GM23338 (cell line): Measurements from ENCODE around the gene MFSD11. TPM values are rescaled to one million over a fixed set of nuclear protein-coding genes. Genes with fewer than 3 reads are reported as not detected.

Experiments
- ATAC-seq: fragments of 200-7000 bp; cut with Tn5 transposase; 3 replicates; pipeline ENCODE4 v1.9.1; 2020
- DNase-seq: peaks from one replicate; pipeline ENCODE4 v3.0.0-alpha.2; 2015; ENCODE audit warnings: low spot score
- H2AFZ ChIP-seq: fragments of 200-600 bp; sonication (generic); 2 replicates; pipeline ENCODE4 v1.8.0; 2016; ENCODE audit warnings: antibody characterized with exemption, mild to moderate bottlenecking, moderate library complexity
- H3F3A ChIP-seq: fragments of 200-600 bp; sonication (generic); replicated peaks from 2 replicates; pipeline ENCODE4 v1.8.0; 2017; ENCODE audit warnings: antibody characterized with exemption, mixed run types, low read depth
- H3K27ac ChIP-seq: fragments of 200-600 bp; sonication (generic); 2 replicates; pipeline ENCODE4 v1.6.1; 2016; ENCODE audit warnings: low read depth
- H3K27me3 ChIP-seq: fragments of 200-600 bp; sonication (generic); 2 replicates; pipeline ENCODE4 v1.8.0; 2016; ENCODE audit warnings: mild to moderate bottlenecking, mixed run types, moderate library complexity; ENCODE audit not compliant: insufficient read depth
- H3K36me3 ChIP-seq: fragments of 200-600 bp; sonication (generic); 2 replicates; pipeline ENCODE4 v1.8.0; 2016; ENCODE audit warnings: mild to moderate bottlenecking; ENCODE audit not compliant: insufficient read depth
- H3K4me1 ChIP-seq: fragments of 200-600 bp; sonication (generic); 2 replicates; pipeline ENCODE4 v1.8.0; 2016; ENCODE audit warnings: mild to moderate bottlenecking, moderate library complexity; ENCODE audit not compliant: insufficient read depth
- H3K4me2 ChIP-seq: fragments of 200-600 bp; sonication (generic); 2 replicates; pipeline ENCODE4 v1.7.1; 2017; ENCODE audit warnings: mixed run types
- H3K4me3 ChIP-seq: fragments of 200-600 bp; sonication (generic); 2 replicates; pipeline ENCODE4 v1.6.1; 2016; ENCODE audit warnings: mixed run types
- H3K79me2 ChIP-seq: fragments of 200-600 bp; sonication (generic); replicated peaks from 2 replicates; pipeline ENCODE4 v1.8.0; 2017; ENCODE audit warnings: mild to moderate bottlenecking; ENCODE audit not compliant: insufficient read depth
- H3K9me2 ChIP-seq: fragments of 200-600 bp; sonication (generic); 2 replicates; pipeline ENCODE4 v1.8.0; 2017; ENCODE audit not compliant: insufficient read depth
- H4K20me1 ChIP-seq: fragments of 200-600 bp; sonication (generic); replicated peaks from 2 replicates; pipeline ENCODE4 v1.8.0; 2017; ENCODE audit warnings: mild to moderate bottlenecking; ENCODE audit not compliant: insufficient read depth
- H3K27ac Mint-ChIP-seq: 2 replicates; pipeline ENCODE4 v1.8.0; 2020; ENCODE audit warnings: inconsistent platforms, mild to moderate bottlenecking, moderate library complexity, mixed read lengths
- H3K27me3 Mint-ChIP-seq: 3 replicates; pipeline ENCODE4 v1.8.0; 2022; ENCODE audit warnings: low read depth, mild to moderate bottlenecking, moderate library complexity, mixed read lengths, inconsistent platforms; ENCODE audit not compliant: insufficient read depth, poor library complexity
- H3K36me3 Mint-ChIP-seq: 3 replicates; pipeline ENCODE4 v1.8.0; 2021; ENCODE audit warnings: low read depth, mild to moderate bottlenecking, inconsistent platforms, moderate library complexity, mixed read lengths
- H3K4me1 Mint-ChIP-seq: 3 replicates; pipeline ENCODE4 v1.8.0; 2020; ENCODE audit warnings: mild to moderate bottlenecking, inconsistent platforms, mixed read lengths
- H3K4me3 Mint-ChIP-seq: 3 replicates; pipeline ENCODE4 v1.8.0; 2021; ENCODE audit warnings: moderate library complexity, mild to moderate bottlenecking, inconsistent platforms, mixed read lengths
- H3K9me3 Mint-ChIP-seq: 3 replicates; pipeline ENCODE4 v1.8.0; 2020; ENCODE audit warnings: moderate library complexity, mild to moderate bottlenecking, inconsistent platforms, mixed read lengths
- NANOG ChIP-seq: IDR thresholded peaks from 2 replicates; pipeline ENCODE4 v1.6.1; 2016; ENCODE audit warnings: antibody characterized with exemption, borderline replicate concordance
- ZNF114 ChIP-seq: fragments of 250-450 bp; sonication (Bioruptor Pico); IDR thresholded peaks from 2 replicates; pipeline ENCODE4 v1.5.0; 2020; ENCODE audit warnings: mild to moderate bottlenecking, moderate library complexity
- polyA plus RNA-seq: library from polyadenylated mRNA; unstranded; fragments of >200 nt; fragmentation: Nextera tagmentation; extraction: Ambion mirVana; gene quantifications from 2 replicates; pipeline ENCODE4 v1.2.1, GENCODE V29; 2016
- total RNA-seq: library from RNA; depleted of rRNA; stranded (reverse); fragments of >200 nt; shearing (Covaris generic); gene quantifications from 2 replicates; pipeline ENCODE4 v1.2.3, GENCODE V29; 2014
- TF ChIP-seq, protein P1 (sequence below): fragments of 250-450 bp; sonication (Bioruptor Pico); IDR thresholded peaks from 2 replicates; pipeline ENCODE4 v1.5.0; 2020; ENCODE audit warnings: mild to moderate bottlenecking, moderate library complexity
- TF ChIP-seq, protein P2 (sequence below): IDR thresholded peaks from one replicate; pipeline ENCODE4 v1.6.1; 2018; ENCODE audit warnings: antibody characterized with exemption; ENCODE audit not compliant: unreplicated experiment
- TF ChIP-seq, protein P3 (sequence below): IDR thresholded peaks from 2 replicates; pipeline ENCODE4 v1.6.1; 2016; ENCODE audit warnings: antibody characterized with exemption

Gene MFSD11
- total and polyA plus RNA-seq, 2 experiments from 2014 or later, result 10.2 to 35.3 TPM

DNA sequence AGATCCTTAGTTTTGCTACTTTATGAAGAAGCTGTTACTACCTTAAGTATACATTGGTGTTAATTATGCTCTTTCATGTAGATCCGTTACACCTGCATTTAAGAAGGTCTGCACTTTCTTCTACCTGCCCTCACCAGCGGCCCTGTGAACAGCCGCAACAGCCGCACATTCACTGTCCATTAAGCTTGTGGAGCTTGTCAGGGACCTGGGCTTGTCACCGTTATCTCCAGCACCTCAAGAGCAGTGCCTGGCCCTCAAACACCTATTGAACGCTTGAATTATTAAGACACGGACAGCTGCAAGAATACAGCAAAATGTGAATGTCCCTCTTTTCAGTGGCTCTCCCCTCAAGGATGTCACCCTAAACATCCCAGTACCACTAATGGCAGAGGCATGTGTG, 24.2 kb upstream of the MFSD11 start:
- Histone ChIP-seq H3K79me2 (0 out of 2 replicates have a peak, but pooled peaks cover 7% of the 10 kb centered on the region), H3F3A (peaks cover 6% of the 10 kb centered on the region; the same call in 1 of the 2 replicates), H4K20me1 (peaks cover 5% of the 10 kb centered on the region; the same call in 1 of the 2 replicates)

More for the DNA sequence above, 24.2 kb upstream of the MFSD11 start:
- Mint-ChIP-seq H3K4me3 (no peak overlapping the region), H3K27ac (no peak overlapping the region), H3K4me1 (peaks cover 23% of the 10 kb centered on the region), H3K27me3 (peaks cover 27% of the 10 kb centered on the region), H3K36me3 (peaks cover 25% of the 10 kb centered on the region; the same call in 2 of the 3 replicates), H3K9me3 (no peaks in the 10 kb centered on the region)
- DNase-seq (no peak), ATAC-seq (no peak)
- peaks cover 15% of the 10 kb centered on the region for H3K27me3 ChIP-seq
- no peak for TF ChIP-seq NANOG
- TF ChIP-seq, protein P1, sequence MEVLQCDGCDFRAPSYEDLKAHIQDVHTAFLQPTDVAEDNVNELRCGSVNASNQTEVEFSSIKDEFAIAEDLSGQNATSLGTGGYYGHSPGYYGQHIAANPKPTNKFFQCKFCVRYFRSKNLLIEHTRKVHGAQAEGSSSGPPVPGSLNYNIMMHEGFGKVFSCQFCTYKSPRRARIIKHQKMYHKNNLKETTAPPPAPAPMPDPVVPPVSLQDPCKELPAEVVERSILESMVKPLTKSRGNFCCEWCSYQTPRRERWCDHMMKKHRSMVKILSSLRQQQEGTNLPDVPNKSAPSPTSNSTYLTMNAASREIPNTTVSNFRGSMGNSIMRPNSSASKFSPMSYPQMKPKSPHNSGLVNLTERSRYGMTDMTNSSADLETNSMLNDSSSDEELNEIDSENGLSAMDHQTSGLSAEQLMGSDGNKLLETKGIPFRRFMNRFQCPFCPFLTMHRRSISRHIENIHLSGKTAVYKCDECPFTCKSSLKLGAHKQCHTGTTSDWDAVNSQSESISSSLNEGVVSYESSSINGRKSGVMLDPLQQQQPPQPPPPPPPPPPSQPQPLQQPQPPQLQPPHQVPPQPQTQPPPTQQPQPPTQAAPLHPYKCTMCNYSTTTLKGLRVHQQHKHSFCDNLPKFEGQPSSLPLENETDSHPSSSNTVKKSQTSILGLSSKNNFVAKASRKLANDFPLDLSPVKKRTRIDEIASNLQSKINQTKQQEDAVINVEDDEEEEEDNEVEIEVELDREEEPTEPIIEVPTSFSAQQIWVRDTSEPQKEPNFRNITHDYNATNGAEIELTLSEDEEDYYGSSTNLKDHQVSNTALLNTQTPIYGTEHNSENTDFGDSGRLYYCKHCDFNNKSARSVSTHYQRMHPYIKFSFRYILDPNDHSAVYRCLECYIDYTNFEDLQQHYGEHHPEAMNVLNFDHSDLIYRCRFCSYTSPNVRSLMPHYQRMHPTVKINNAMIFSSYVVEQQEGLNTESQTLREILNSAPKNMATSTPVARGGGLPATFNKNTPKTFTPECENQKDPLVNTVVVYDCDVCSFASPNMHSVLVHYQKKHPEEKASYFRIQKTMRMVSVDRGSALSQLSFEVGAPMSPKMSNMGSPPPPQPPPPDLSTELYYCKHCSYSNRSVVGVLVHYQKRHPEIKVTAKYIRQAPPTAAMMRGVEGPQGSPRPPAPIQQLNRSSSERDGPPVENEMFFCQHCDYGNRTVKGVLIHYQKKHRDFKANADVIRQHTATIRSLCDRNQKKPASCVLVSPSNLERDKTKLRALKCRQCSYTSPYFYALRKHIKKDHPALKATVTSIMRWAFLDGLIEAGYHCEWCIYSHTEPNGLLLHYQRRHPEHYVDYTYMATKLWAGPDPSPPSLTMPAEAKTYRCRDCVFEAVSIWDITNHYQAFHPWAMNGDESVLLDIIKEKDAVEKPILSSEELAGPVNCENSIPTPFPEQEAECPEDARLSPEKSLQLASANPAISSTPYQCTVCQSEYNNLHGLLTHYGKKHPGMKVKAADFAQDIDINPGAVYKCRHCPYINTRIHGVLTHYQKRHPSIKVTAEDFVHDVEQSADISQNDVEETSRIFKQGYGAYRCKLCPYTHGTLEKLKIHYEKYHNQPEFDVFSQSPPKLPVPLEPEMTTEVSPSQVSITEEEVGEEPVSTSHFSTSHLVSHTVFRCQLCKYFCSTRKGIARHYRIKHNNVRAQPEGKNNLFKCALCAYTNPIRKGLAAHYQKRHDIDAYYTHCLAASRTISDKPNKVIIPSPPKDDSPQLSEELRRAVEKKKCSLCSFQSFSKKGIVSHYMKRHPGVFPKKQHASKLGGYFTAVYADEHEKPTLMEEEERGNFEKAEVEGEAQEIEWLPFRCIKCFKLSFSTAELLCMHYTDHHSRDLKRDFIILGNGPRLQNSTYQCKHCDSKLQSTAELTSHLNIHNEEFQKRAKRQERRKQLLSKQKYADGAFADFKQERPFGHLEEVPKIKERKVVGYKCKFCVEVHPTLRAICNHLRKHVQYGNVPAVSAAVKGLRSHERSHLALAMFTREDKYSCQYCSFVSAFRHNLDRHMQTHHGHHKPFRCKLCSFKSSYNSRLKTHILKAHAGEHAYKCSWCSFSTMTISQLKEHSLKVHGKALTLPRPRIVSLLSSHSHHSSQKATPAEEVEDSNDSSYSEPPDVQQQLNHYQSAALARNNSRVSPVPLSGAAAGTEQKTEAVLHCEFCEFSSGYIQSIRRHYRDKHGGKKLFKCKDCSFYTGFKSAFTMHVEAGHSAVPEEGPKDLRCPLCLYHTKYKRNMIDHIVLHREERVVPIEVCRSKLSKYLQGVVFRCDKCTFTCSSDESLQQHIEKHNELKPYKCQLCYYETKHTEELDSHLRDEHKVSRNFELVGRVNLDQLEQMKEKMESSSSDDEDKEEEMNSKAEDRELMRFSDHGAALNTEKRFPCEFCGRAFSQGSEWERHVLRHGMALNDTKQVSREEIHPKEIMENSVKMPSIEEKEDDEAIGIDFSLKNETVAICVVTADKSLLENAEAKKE (CRISPR knock-in tag), result no peak
- TF ChIP-seq, protein P2, sequence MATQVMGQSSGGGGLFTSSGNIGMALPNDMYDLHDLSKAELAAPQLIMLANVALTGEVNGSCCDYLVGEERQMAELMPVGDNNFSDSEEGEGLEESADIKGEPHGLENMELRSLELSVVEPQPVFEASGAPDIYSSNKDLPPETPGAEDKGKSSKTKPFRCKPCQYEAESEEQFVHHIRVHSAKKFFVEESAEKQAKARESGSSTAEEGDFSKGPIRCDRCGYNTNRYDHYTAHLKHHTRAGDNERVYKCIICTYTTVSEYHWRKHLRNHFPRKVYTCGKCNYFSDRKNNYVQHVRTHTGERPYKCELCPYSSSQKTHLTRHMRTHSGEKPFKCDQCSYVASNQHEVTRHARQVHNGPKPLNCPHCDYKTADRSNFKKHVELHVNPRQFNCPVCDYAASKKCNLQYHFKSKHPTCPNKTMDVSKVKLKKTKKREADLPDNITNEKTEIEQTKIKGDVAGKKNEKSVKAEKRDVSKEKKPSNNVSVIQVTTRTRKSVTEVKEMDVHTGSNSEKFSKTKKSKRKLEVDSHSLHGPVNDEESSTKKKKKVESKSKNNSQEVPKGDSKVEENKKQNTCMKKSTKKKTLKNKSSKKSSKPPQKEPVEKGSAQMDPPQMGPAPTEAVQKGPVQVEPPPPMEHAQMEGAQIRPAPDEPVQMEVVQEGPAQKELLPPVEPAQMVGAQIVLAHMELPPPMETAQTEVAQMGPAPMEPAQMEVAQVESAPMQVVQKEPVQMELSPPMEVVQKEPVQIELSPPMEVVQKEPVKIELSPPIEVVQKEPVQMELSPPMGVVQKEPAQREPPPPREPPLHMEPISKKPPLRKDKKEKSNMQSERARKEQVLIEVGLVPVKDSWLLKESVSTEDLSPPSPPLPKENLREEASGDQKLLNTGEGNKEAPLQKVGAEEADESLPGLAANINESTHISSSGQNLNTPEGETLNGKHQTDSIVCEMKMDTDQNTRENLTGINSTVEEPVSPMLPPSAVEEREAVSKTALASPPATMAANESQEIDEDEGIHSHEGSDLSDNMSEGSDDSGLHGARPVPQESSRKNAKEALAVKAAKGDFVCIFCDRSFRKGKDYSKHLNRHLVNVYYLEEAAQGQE, result no peak
- TF ChIP-seq ZNF114 (CRISPR knock-in tag), result no peak
- TF ChIP-seq, protein P3, sequence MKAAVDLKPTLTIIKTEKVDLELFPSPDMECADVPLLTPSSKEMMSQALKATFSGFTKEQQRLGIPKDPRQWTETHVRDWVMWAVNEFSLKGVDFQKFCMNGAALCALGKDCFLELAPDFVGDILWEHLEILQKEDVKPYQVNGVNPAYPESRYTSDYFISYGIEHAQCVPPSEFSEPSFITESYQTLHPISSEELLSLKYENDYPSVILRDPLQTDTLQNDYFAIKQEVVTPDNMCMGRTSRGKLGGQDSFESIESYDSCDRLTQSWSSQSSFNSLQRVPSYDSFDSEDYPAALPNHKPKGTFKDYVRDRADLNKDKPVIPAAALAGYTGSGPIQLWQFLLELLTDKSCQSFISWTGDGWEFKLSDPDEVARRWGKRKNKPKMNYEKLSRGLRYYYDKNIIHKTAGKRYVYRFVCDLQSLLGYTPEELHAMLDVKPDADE, result no peak
- H2AFZ ChIP-seq, result no peak overlapping the region
- no peak overlapping the region for H3K4me2 ChIP-seq
- H3K36me3 ChIP-seq, result peaks cover 12% of the 10 kb centered on the region
- H3K4me3 ChIP-seq, result no peak overlapping the region
- H3K27ac ChIP-seq, result no peak overlapping the region
- no peaks in the 10 kb centered on the region for H3K9me2 ChIP-seq
- H3K4me1 ChIP-seq, result peaks cover 21% of the 10 kb centered on the region
